ENCODE results near the gene LHFPL2. TPM values are rescaled to one million over a fixed set of nuclear protein-coding genes. Genes with fewer than 3 reads are reported as not detected.

Gene LHFPL2
- total RNA-seq, 1 experiment from 2014 or later = 17.9 TPM

GRCh38 chr5:78586251-78586650 is 62.3 kb downstream of the LHFPL2 start (continued):
- no peak for TF ChIP-seq POLR2AphosphoS5 (IDR thresholded peaks at IDR 0.05; ENCODE audit: low read depth, low read length)
- TF ChIP-seq CBX3 (IDR thresholded peaks at IDR 0.05; ENCODE audit: low read depth) = peak; percentile 77
- no peak for TF ChIP-seq TCF7L2 (IDR thresholded peaks at IDR 0.05; ENCODE audit: borderline replicate concordance, extremely low read depth, insufficient read depth, insufficient read length)
- TF ChIP-seq EGR1 (IDR thresholded peaks at IDR 0.05; ENCODE audit: low read depth) = no peak
- TF ChIP-seq ZNF274 (IDR thresholded peaks at IDR 0.05; ENCODE audit: low read depth, low read length) = no peak
- no peak for TF ChIP-seq SIN3A (IDR thresholded peaks at IDR 0.05; ENCODE audit: low read depth)
- peak; percentile 31; the same call in 1 of the 2 replicates for TF ChIP-seq ATF3 (IDR thresholded peaks at IDR 0.05)
- no peak for TF ChIP-seq EZH2phosphoT487 (IDR thresholded peaks at IDR 0.05; ENCODE audit: borderline replicate concordance)
- TF ChIP-seq FOSL1 (IDR thresholded peaks at IDR 0.05; ENCODE audit: low read depth) = peak; percentile 74
- TF ChIP-seq, protein P1, sequence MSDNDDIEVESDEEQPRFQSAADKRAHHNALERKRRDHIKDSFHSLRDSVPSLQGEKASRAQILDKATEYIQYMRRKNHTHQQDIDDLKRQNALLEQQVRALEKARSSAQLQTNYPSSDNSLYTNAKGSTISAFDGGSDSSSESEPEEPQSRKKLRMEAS (IDR thresholded peaks at IDR 0.05) = peak; percentile 35; the same call in 1 of the 2 replicates
- TF ChIP-seq EZH2 (IDR thresholded peaks at IDR 0.05) = no peak

GRCh38 chr5:78578015-78578414 is 70.6 kb downstream of the LHFPL2 start:
- ATAC-seq (no peak), DNase-seq (ENCODE audit: low read depth, low spot score) (no peak)
- Histone ChIP-seq H3K27ac (ENCODE audit: low read depth, low read length) (no peak overlapping the region), H3K4me1 (ENCODE audit: control insufficient read depth in 1 of 2, insufficient read depth in 2 of 2, low read length in 2 of 2) (peaks cover 0 to 9% of the 10 kb centered on the region in 2 experiments; a peak in 2 of 4 replicates), H3K9ac (ENCODE audit: low read length) (no peak overlapping the region), H2AFZ (ENCODE audit: low read depth, low read length, poor library complexity, severe bottlenecking) (no peak overlapping the region), H3K27me3 (ENCODE audit: insufficient read depth, low read length) (no peaks in the 10 kb centered on the region), H4K20me1 (ENCODE audit: insufficient read depth) (no peaks in the 10 kb centered on the region), H3K4me3 (replicated peaks in 1 of 2; ENCODE audit: low read depth in 1 of 2, low read length in 2 of 2) (no peak overlapping the region), H3K9me3 (ENCODE audit: control insufficient read depth in 1 of 2, insufficient read depth in 1 of 2, low read depth in 1 of 2, low read length in 2 of 2) (no peaks in the 10 kb centered on the region), H3K36me3 (ENCODE audit: control insufficient read depth in 1 of 2, insufficient read depth in 2 of 2, low read length in 2 of 2) (no peaks in the 10 kb centered on the region), H3K9me2 (ENCODE audit: insufficient read depth) (no peaks in the 10 kb centered on the region), H3K79me2 (ENCODE audit: insufficient read depth, low read length) (no peaks in the 10 kb centered on the region), H3K4me2 (ENCODE audit: low read length) (no peak overlapping the region)
- TF ChIP-seq, protein P2, sequence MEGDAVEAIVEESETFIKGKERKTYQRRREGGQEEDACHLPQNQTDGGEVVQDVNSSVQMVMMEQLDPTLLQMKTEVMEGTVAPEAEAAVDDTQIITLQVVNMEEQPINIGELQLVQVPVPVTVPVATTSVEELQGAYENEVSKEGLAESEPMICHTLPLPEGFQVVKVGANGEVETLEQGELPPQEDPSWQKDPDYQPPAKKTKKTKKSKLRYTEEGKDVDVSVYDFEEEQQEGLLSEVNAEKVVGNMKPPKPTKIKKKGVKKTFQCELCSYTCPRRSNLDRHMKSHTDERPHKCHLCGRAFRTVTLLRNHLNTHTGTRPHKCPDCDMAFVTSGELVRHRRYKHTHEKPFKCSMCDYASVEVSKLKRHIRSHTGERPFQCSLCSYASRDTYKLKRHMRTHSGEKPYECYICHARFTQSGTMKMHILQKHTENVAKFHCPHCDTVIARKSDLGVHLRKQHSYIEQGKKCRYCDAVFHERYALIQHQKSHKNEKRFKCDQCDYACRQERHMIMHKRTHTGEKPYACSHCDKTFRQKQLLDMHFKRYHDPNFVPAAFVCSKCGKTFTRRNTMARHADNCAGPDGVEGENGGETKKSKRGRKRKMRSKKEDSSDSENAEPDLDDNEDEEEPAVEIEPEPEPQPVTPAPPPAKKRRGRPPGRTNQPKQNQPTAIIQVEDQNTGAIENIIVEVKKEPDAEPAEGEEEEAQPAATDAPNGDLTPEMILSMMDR (IDR thresholded peaks at IDR 0.05 in 2 of 3, conservative IDR thresholded peaks at IDR 0.05 in 1 of 3; ENCODE audit: borderline replicate concordance in 1 of 3, insufficient read depth in 1 of 3, low read depth in 2 of 3, low read length in 2 of 3) = no peak
- TF ChIP-seq CBX3 (IDR thresholded peaks at IDR 0.05; ENCODE audit: low read depth) = no peak
- no peak for TF ChIP-seq EZH2 (IDR thresholded peaks at IDR 0.05)
- TF ChIP-seq CEBPB (IDR thresholded peaks at IDR 0.05; ENCODE audit: low read depth) = no peak
- TF ChIP-seq SRF (IDR thresholded peaks at IDR 0.05; ENCODE audit: low read depth) = no peak
- no peak for TF ChIP-seq REST (IDR thresholded peaks at IDR 0.05; ENCODE audit: low read depth)
- TF ChIP-seq FOSL1 (IDR thresholded peaks at IDR 0.05; ENCODE audit: low read depth) = no peak
- no TSS peak for BruUV-seq (replicated peaks)
- CTCF ChIA-PET = interaction anchor here (0.6 kb wide), 1 partner anchor 10 kb away, joined by 3 read pairs; no protein-coding TSS in a partner anchor
- POLR2A ChIA-PET = no interaction called here
- RAD21 ChIA-PET (ENCODE audit: low non-redundant PET in 1 of 2, low total read pairs in 2 of 2, uncharacterized antibody in 2 of 2, unreplicated experiment in 2 of 2) = no interaction called here
- intact Hi-C loops (cut with micrococcal nuclease) = no loop called here
